HepG2 (cell line): Measurements from ENCODE around the gene ARFGEF3. TPM values are rescaled to one million over a fixed set of nuclear protein-coding genes. Genes with fewer than 3 reads are reported as not detected.

Source experiments
- ARID3A ChIP-seq: IDR thresholded peaks from 2 replicates; pipeline ENCODE4 v1.6.1; 2012; ENCODE audit warnings: low read depth, low read length, improper control_type of control experiment
- ARID5B ChIP-seq: IDR thresholded peaks from 2 replicates; pipeline ENCODE4 v1.4.0; 2020; ENCODE audit warnings: mild to moderate bottlenecking, missing genetic modification reagents
- FOXA3 ChIP-seq: IDR thresholded peaks from 2 replicates; pipeline ENCODE4 v1.6.1; 2016; ENCODE audit warnings: missing genetic modification reagents, missing compliant biosample characterization
- FOXP4 ChIP-seq: sonication (generic); formaldehyde crosslinking; IDR thresholded peaks from 2 replicates; pipeline ENCODE4 v1.4.0; 2020; ENCODE audit warnings: missing genetic modification reagents
- RFX1 ChIP-seq: fragments of 450-650 bp; IDR thresholded peaks from 2 replicates; pipeline ENCODE4 v1.6.1; 2017
- SNAPC4 ChIP-seq: sonication (generic); formaldehyde crosslinking; IDR thresholded peaks from 2 replicates; pipeline ENCODE4 v1.4.0; 2020; ENCODE audit warnings: mild to moderate bottlenecking, missing genetic modification reagents
- SP5 ChIP-seq: IDR thresholded peaks from 2 replicates; pipeline ENCODE4 v1.6.1; 2016; ENCODE audit warnings: low read depth, borderline replicate concordance
- TEAD3 ChIP-seq: optimal IDR thresholded peaks from 2 replicates; pipeline ENCODE3; 2016; ENCODE audit warnings: borderline replicate concordance
- ZNF10 ChIP-seq: sonication (generic); formaldehyde crosslinking; IDR thresholded peaks from 2 replicates; pipeline ENCODE4 v1.4.0; 2020; ENCODE audit warnings: mild to moderate bottlenecking, low read depth, missing genetic modification reagents, borderline replicate concordance
- ZNF556 ChIP-seq: sonication (generic); formaldehyde crosslinking; IDR thresholded peaks from 2 replicates; pipeline ENCODE4 v1.4.0; 2020; ENCODE audit warnings: mild to moderate bottlenecking, missing genetic modification reagents, borderline replicate concordance
- ZNF614 ChIP-seq: IDR thresholded peaks from 2 replicates; pipeline ENCODE4 v1.6.1; 2018; ENCODE audit warnings: missing biosample characterization, missing genetic modification reagents, inconsistent platforms, borderline replicate concordance
- ZNF772 ChIP-seq: sonication (generic); formaldehyde crosslinking; IDR thresholded peaks from 2 replicates; pipeline ENCODE4 v1.5.0; 2020; ENCODE audit warnings: mild to moderate bottlenecking, missing genetic modification reagents
- polyA plus RNA-seq, 8 experiments: library from polyadenylated mRNA; depleted of rRNA in 3 of 8; stranded (reverse) in 7 of 8; unstranded in 1 of 8; fragments of >200 nt; fragmentation: Illumina TruSeq in 4 of 8; extraction: Trizol in 4 of 8; gene quantifications; 2 replicates each; pipeline versions ENCODE4 v1.2.1 to v1.2.3, GENCODE V29; 2011 to 2016; ENCODE audit warnings: low read depth in 4 of 8, missing spikeins in 1 of 8, mixed read lengths in 1 of 8; ENCODE audit not compliant: insufficient read depth in 1 of 8
- total RNA-seq, 5 experiments: library from RNA; depleted of rRNA; stranded (reverse); fragments of >200 nt; fragmentation: Illumina TruSeq; extraction: Trizol; gene quantifications; 2 replicates each; pipeline ENCODE4 v1.2.3, GENCODE V29; 2016; ENCODE audit warnings: low read depth in 1 of 5

ARFGEF3 gene
- total and polyA plus RNA-seq, 2 of the 13 experiments (the other 11 are each of a cell fraction or from before 2014, with no cell fraction given), result 0.60 to 2.6 TPM

GRCh38 chr6:138258991-138259390 is 97.3 kb downstream of the ARFGEF3 start (continued):
- TF ChIP-seq ARID3A, result peak; percentile 61; the same call in 1 of the 2 replicates
- no peak for TF ChIP-seq RFX1
- peak; percentile 79 for TF ChIP-seq FOXP4
- TF ChIP-seq SNAPC4 (CRISPR knock-in tag), result no peak
- no peak for TF ChIP-seq ZNF772 (CRISPR knock-in tag)
- no peak for TF ChIP-seq ZNF10 (CRISPR knock-in tag)
- peak; percentile 93 for TF ChIP-seq TEAD3 (CRISPR knock-in tag)
- TF ChIP-seq SP5 (CRISPR knock-in tag), result 0 out of 2 replicates have a peak, but pooled peaks have one; percentile 15
- TF ChIP-seq ZNF556, result 0 out of 2 replicates have a peak, but pooled peaks have one; percentile 41
- peak; percentile 90 for TF ChIP-seq ARID5B
- peak; percentile 77 for TF ChIP-seq ZNF614 (CRISPR knock-in tag)
- peak; percentile 82 for TF ChIP-seq FOXA3 (CRISPR knock-in tag)
